SK-N-SH (cell line): ENCODE measurements around the gene R3HDM4.

ENCODE experiments used
- CTCF ChIP-seq: fragments of 200-600 bp; sonication (generic); IDR thresholded peaks from 2 replicates; pipeline ENCODE4 v1.6.1; 2017; ENCODE audit warnings: antibody characterized with exemption, mild to moderate bottlenecking, moderate library complexity
- EZH2phosphoT487 ChIP-seq: fragments of 200-600 bp; sonication (generic); IDR thresholded peaks from 2 replicates; pipeline ENCODE4 v1.6.1; 2017; ENCODE audit warnings: low read depth, mixed run types, mild to moderate bottlenecking, antibody characterized with exemption, moderate library complexity, borderline replicate concordance
- FOXM1 ChIP-seq: IDR thresholded peaks from 2 replicates; pipeline ENCODE4 v1.4.0; 2012; ENCODE audit warnings: low read depth, mild to moderate bottlenecking
- JUND ChIP-seq: IDR thresholded peaks from 2 replicates; pipeline ENCODE4 v1.4.0; 2012
- MAX ChIP-seq: IDR thresholded peaks from 2 replicates; pipeline ENCODE4 v1.4.0; 2012; ENCODE audit warnings: low read depth
- POLR2AphosphoS5 ChIP-seq: IDR thresholded peaks from 2 replicates; pipeline ENCODE4 v1.6.1; 2012; ENCODE audit warnings: low read depth, low read length
- REST ChIP-seq: IDR thresholded peaks from 2 replicates; pipeline ENCODE4 v1.6.1; 2012; ENCODE audit warnings: mild to moderate bottlenecking, low read depth, low read length, moderate library complexity
- TCF12 ChIP-seq: IDR thresholded peaks from 2 replicates; pipeline ENCODE4 v1.4.0; 2012
- TEAD4 ChIP-seq: IDR thresholded peaks from 2 replicates; pipeline ENCODE4 v1.4.0; 2012; ENCODE audit warnings: mild to moderate bottlenecking, borderline replicate concordance; ENCODE audit not compliant: insufficient read depth

GRCh38 chr19:933553-933882 lies 20.5 kb upstream of the R3HDM4 start:
- TF ChIP-seq REST = no peak
- TF ChIP-seq TEAD4 = no peak
- no peak for TF ChIP-seq JUND
- TF ChIP-seq POLR2AphosphoS5 = no peak
- no peak for TF ChIP-seq CTCF
- no peak for TF ChIP-seq FOXM1
- TF ChIP-seq EZH2phosphoT487 = no peak
- no peak for TF ChIP-seq MAX
- no peak for TF ChIP-seq TCF12
